HG03135 (cell line): Measurements from ENCODE around the gene RLN1.
"Not testable (repeated sequence)": the region's sequence is repeated elsewhere in the genome, so short reads cannot be mapped to it uniquely, and the experiment has no call there.

Experiments
- ATAC-seq: cut with Tn5 transposase; IDR thresholded peaks from one replicate; pipeline ENCODE4 v1.9.1; 2021; ENCODE audit warnings: mild to moderate bottlenecking, moderate library complexity; ENCODE audit not compliant: unreplicated experiment

RLN1 gene, protein sequence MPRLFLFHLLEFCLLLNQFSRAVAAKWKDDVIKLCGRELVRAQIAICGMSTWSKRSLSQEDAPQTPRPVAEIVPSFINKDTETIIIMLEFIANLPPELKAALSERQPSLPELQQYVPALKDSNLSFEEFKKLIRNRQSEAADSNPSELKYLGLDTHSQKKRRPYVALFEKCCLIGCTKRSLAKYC

DNA sequence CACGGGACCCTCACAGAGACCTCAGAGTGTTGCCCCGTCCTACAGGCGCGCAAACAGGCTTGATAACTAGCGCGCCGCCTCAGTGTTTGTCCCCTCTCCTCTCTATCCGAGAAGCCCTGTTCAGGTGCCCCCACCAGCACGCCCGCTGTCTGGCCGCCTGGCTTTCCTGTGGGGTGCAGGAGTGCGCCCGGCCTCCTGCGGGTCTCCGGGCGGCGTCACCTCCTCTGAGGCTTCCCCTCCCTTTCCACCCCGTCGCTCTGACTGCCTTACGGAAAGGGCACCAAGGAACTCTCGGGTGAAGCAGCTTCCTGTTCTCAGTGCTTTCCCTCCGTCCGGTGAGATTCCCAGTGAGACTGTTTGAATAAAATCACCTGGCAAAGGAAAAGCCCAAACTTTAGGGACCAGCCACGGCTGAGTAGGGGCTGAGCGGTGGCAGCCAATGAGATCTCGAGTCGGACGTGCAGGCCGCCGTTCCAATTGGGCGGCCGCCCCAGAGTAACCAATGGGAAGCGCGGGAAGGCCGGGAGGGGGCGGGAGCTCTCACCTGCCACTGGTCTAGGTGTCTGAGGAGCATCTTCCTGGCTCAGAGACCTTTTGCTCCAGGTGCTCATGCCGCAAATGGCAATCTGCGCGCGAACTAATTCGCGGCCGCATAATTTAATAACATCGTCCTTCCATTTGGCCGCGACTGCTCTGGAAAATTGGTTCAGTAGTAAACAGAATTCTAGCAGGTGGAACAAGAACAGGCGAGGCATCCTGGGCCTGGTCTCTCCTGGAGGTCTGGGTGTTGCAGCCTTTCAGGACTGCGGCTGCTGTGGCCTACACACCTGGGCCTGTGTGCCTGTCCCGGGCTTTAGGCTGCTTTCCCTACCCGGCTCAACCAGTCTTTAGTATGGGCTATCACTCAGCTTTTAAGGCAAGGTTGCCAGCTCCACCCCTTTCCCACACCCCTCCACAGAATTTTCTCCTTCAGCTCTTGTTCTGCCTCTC lies at the start of gene RLN1:
RLN1 (minus strand) TSS at position 885 of the 990 bp plus-strand sequence; CDS start at position 755, 130 bp downstream.
- ATAC-seq, result peak; percentile 99

DNA sequence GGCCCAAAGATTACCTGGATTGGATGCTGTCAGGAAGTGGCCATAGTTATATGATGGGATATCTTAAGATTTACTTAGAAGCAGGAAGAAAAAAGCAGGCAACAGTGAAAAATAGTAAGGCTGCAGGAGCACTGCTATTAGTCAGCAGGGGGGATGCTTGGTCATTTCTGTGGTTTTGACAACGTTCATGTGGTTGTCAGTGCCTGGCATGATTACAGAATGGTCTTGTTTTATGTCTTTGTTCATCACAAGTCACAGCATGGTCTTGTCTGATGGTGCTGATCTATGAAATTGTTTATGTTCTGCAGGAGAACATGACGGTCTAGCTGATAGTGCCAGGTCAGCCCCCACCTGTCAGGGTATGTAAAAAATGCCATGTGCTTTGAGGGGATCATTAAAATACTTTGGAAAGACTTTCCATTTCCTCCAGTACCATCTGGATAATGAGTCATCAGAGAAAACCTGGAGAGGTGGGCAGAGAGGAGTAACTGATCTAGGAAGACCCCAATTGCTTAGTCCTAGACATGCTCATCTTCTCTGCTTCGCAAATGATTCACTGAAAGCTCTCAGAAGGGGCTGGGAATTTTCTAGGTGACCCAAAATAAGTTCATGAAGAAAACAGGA lies 49.5 kb upstream of the RLN1 start:
- ATAC-seq, result peak; percentile 64

DNA sequence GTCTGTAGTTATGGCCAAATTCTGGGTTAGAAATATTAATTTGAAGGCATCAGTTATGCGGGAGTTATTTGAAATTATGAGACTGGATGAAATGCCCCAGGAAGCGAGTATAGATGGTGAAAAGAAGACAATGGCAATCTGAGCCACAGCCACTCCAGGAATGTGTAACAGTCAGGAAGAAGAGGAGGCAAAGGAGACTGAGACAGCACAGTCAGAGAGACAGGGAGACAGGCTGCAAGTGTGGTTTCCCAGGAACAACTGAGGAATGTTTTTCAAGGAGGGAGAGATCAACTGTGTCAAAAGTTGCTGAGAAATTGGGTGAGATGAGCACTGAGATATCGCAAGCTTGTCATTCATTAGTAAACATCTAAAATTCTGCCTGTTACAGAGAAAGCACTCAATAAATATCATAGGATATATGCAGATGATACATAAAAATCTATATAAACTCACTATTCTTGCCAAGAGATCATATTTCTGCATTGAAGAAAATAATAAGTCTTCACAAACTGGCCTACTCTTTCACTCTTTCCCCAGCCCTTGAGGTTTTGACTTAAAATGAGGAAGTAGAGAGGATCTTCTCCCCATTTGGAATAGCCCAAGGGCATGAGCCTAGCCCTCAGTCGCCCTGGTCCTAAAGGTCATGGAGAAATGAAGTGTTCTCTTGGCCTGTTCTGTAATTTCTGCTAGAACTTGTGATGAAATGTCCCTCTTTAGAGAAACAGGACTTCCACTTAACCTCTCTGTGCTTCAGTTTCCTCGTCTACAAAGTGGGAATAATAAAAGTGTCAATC lies 48.5 kb upstream of the RLN1 start:
- no peak for ATAC-seq

DNA sequence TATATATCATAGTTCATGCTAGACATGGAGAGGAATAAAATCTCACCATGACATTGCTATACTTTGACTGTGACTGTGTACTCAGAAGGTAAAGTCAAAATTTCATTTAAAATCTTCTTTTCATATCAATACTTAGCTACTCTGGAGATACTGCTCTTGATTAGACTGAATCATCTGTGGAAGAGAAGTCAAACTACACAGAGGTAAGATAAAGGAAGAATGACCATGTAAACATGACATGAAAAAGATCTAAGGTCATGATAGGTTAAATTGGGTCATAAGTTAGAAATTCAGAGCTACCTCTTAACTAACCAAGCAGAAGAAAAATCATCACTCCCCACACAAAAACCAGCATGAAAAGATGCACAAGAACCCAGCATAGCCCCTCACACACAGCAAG lies 44.8 kb upstream of the RLN1 start:
- ATAC-seq, result no peak

DNA sequence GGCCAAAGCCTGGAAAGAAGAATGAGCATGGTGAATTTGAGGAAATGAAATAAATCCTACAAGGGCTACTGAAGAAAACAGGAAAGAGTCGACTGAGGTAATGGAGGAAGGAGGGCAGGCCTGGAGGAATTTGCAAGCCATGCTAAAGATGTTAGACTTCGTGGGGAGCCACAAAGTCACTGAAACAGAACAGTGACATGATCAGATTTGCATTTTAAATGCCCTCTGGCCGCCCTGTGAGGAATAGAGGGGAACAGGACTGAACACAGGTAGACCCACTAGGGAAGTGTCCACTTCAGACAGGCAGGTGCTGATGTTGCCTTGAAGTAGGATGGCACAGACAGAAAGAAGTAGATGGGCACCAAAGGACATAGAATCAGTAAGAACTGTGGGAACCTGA lies 42.8 kb upstream of the RLN1 start:
- ATAC-seq, result no peak

DNA sequence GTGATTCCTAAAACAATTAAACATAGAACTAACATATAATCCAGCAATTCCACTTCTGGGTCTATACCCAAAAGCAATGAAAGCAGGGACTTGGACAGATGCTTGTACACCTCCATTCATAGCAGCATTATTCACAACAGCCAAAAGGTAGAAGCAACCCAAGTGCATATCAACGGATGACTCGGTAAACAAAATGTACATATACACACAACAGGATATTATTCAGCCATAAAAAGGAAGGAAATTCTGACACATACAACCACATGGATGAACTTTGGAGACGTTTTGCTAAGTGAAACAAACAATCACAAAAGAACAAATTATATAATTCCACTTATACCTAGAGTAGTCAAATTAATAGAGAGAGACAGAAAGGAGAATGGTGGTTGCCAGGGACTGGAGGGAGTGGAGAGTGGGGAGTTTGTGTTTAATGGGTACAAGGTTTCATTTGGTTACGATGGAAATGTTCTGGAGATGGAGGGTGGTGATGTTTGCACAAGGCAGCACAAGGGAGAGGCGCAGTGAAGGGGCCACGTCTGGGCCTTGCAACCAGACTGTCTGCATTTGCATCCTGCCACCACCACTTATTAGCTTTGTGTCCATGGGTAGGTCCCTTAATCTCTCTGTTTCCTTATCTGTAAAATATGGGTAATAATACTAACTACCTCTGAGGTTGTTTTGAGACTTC lies 36.3 kb upstream of the RLN1 start:
- ATAC-seq, result no peak

DNA sequence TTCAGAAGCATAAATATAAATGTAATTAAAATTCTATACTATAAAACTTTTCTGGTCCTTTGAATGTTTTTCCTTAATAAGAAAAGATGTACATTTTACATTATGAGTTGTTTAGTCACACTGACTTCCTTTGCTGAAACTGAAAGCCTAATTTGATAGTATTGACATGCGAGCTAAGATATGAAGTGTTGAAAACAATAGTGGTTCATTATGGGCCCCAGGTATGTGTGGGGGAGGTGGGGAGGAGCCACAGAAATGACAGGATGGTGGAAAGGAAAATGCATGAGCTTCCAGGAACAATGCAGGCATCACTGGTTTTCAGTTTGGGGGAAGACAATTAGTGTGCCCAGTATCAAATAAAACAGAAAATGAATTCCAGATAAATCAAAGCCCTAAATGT lies 35.4 kb upstream of the RLN1 start:
- ATAC-seq, result no peak

DNA sequence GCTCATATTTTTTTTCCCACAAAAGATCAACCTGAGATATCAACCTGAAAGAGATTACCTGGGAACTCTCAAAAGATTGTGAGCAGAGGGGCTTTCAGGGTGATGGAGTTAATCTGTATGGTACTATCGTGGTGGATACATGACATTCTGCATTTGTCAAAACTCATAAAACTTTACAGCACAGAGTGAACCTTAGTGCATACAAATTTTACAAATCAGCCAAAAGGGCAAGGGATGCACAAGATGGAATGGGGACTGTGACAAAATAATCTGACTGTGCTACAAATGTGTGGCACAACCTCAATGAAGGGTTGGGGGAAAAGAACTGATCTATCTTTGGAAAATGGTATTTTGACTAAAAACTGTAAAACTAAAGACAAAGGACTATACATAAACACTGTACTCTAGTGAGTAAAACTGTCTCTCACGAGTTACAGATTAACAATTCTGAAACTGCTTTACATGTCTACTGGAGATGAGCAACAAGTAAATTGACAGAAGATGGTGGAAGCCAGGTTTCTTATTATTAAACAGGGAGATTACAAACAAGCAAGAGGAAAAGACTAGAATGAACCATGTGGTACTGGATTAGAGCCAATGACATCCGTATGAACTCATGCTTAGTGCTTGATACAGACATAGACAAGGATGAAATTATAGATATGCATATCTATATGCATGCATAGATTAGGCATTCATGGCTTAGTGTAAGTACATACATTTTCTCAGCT lies 24.8 kb upstream of the RLN1 start:
- peak; percentile 85 for ATAC-seq

DNA sequence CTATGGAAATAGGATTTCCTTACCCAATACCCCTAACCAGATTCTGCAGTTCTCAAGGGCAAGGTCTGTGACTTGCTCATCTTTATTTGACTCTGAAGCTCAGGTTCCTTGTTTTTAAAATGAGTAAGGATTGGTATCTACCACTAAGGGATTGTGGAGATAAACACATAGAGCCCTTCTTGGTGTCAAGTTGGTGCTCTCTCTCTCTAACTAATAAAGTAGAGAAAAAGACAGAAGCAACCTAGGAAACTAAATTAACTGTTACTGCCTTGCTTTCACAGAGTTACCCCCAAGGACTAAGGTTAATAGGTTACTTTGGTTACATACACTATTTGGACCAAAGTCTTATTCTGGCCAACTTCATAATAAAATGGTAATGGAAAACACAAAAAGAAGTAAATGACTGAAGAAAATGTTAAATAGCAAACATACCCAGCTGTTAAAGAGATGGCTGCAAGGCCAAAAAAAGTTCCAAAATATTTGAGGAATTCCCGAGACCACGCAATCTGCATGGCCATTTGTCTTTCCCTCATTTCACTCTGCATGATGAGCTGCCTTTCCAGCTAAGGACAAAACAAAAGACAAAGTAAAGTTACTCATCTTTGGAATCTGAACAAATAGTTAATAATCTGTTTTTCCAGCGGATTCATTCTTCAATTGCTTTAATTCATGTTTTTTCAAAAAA lies 21.8 kb upstream of the RLN1 start:
- no peak for ATAC-seq

DNA sequence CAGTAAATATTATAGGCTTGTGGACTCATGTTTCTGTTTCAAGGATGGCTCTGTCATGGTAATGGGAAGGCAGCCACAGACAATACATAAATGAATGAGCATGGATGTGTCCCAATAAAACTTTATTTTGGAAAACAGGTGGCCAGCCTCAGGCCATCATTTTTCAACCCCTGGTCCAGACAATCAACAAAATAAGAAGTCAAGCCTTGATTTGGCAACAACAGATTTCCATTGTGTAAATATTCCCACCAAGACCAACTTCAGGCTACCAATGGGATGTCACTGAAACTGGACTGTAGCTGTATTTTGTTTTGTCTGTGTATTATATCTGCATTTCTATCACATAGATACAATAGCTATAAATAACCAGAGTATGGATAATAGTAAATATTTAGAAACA lies 20.7 kb upstream of the RLN1 start:
- no peak for ATAC-seq

DNA sequence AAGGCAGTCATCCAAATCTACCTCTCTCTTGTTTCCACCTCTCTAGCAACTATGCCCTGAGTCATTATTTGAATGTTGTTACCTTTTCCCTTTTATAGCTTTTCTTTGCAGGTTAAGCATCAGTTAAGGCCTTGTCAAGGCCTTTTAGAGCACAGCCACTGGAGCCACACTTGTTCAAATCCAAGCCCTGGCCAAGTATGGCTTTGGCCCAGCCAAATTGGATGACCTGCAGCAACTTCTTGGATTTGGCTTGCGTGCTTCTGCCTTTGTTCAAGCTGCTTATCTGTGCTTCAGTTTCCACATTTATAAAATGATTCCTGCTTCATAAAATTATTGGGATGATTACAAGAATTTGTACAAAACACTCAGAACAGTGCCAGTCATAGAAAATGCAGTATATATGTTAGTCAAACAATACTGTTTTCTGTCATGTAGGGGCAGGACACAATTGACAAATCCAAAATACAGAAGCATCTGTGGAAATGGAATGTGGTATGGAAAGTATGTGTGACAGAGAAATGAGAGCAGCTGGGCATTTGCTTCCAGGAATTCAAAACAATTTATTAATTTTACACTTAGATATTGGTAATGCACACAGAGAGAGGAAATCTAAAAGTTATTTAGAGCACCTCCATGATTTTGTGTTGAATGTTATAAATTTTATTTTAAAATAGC lies 17.9 kb upstream of the RLN1 start:
- no peak for ATAC-seq

DNA sequence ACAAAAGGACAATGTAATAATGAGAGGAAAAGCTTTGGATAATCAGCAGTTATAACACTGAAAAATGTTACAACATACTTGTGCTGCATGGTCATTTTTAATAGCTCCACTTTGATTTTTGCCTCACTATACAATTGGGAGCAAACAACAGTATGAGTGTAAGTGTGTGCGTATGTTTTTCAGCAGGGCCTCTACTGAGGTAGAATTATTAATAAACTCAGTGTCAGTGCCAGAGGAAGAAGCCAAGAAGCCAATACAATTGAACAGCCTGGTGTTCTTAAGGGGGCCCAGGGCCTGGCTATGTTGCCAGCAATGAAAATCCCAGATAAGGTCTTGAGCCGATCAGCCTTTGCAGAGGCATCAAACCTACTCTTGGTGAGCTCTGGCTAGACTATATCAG lies 16.1 kb upstream of the RLN1 start:
- no peak for ATAC-seq

DNA sequence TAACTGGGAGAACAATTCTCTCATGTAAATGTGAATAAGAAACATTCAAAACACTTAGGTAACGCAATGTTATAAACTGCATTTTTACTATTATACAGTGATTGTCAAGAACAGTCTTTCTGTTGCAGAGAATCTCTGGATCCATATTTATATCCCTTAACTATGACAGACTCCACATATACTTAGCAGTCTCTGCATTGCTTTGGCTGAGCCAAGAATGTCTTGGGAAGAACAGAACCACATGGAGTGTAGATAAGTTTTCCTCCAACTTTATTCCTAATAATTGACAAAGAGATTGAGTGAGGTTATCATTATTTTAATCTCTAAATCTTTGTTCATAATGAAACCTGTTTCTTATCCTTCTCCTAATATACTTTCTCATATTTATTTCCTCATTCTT lies 15.6 kb upstream of the RLN1 start:
- no peak for ATAC-seq

DNA sequence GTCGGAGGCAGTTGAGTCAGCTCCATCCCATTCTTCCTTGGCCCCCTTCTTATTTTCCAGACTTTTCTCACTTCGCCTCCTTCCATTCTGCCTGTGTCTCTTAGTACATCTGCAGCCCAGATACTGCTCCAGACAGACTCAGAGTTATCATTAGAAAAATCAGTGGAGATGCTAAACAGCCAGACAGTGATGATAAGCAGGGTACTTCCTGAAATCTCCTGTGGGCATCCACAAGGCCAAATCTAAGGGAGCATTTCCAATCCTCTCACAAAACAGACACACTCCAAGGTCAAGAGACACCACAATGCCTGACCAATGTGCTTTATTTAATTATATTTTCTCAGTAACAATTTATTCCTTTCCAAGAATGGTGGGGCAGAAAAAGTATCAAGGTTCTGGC lies 14.5 kb upstream of the RLN1 start:
- no peak for ATAC-seq

DNA sequence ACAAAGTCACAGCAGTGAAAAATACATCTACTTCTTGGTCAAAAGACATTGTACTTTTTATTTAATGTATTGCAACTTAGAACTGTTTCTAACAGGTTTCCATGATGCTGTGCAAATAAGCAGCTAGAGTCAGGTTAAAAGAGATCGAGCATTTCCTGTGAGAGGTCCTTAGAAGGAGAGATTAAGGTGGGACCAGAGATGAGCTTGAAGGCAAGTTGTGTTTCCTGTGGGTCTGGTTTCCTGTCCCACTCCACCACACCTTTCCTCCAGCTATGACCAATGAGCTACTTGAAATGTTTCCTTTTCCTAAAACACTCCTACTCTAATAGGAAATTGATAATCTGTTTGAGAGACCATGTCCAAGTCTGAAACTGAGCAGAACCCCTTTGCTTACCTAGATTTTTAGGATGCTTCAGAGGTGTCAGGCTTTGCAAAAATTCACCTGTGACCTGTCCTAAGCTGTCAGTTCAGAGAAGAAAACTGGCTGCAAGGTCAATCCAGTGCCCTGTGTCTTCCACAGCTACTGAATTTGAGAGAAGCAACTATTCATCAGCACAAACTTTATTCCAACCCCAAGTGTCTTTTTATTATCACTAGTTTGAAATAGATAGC lies 13.1 kb upstream of the RLN1 start:
- no peak for ATAC-seq

DNA sequence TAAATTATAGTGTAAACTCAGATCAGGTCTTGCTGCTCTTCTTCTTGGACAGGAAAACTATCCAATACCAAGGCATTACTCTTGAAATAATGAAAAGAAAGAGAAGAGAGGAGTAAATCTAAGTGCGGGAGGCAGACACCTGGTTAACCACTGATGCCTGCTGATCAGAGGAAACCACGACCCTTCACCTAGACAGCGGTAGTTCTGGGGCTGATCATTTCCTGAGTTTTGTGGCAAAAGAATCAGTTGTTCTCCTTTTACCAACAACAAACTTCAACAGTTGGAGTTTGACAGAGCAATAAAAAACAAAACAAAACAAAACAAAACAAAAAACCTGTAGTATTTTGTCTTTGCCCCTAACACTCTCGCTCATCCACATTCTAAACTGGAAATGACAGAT lies 3.0 kb downstream of the RLN1 start:
- no peak for ATAC-seq

DNA sequence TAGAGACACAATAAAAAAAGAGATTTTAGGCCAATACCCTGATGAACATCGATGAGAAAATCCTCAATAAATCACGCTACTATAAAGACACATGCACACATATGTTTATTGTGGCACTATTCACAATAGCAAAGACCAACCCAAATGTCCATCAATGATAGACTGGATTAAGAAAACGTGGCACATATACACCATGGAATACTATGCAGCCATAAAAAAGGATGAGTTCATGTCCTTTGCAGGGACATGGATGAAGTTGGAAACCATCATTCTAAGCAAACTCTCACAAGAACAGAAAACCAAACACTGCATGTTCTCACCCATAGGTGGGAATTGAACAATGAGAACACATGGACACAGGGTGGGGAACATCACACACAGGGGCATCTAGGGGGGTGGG lies 8.4 kb downstream of the RLN1 start:
- ATAC-seq, result not testable (repeated sequence)

DNA sequence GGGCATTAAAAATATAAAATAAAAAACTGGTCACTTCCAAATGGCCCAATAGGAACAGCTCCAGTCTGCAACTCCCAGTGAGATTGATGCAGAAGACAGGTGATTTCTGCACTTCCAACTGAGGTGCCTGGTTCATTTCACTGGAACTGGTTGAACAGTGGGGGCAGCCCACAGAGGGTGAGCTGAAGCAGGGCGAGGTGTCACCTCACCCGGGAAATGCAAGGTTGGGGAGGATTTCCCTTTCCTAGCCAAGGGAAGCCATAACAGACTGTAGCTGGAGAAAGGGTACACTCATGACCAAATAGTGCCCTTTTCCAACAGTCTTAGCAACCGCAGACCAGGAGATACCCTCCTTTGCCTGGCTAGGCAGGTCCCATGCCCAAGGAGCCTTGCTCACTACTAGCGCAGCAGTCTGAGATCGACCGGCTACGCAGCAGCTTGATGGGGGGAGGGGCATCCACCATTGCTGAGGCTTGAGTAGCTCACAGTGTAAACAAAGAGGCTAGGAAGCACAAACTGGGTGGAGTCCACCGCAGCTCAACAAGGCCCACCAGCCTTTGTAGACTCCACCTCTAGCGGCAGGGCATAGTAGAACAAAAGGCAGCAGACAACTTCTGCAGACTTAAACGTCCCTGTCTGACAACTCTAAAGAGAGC lies 12.7 kb downstream of the RLN1 start:
- ATAC-seq, result no peak
